Right atrium auricular region (tissue), 2 donors: ENCODE measurements around the gene PGLYRP1. TPM values are rescaled to one million over a fixed set of nuclear protein-coding genes. Genes with fewer than 3 reads are reported as not detected.

ENCODE experiments used
- DNase-seq: peaks from one replicate; pipeline ENCODE4 v3.0.0-alpha.2; 2019; ENCODE audit warnings: low spot score
- H3K27ac ChIP-seq, 2 donors: fragments of 200-600 bp; sonication (generic); 1 replicate in 1 of 2; 2 replicates in 1 of 2; pipeline ENCODE4 v1.5.1; 2016 to 2019
- H3K27me3 ChIP-seq, 2 donors: fragments of 200-600 bp; sonication (generic); one replicate each; pipeline versions ENCODE4 v1.5.1 to v1.6.0; 2017 to 2019
- H3K36me3 ChIP-seq: fragments of 200-600 bp; sonication (generic); one replicate; pipeline ENCODE4 v1.5.1; 2016
- H3K4me1 ChIP-seq, 2 donors: fragments of 200-600 bp; sonication (generic); one replicate each; pipeline versions ENCODE4 v1.5.1 to v1.6.0; 2017 to 2019
- H3K4me3 ChIP-seq, 2 donors: fragments of 200-600 bp; sonication (generic); 1 replicate in 1 of 2; 2 replicates in 1 of 2; pipeline ENCODE4 v1.5.1; 2017 to 2019; ENCODE audit warnings: mild to moderate bottlenecking in 1 of 2, moderate library complexity in 1 of 2
- H3K9me3 ChIP-seq, 2 donors: fragments of 200-600 bp; sonication (generic); one replicate each; pipeline ENCODE4 v1.5.1; 2019
- CTCF ChIP-seq, 2 donors: fragments of 200-600 bp; sonication (generic); IDR thresholded peaks; one replicate each; pipeline ENCODE4 v1.5.1; 2019; ENCODE audit warnings: antibody characterized with exemption in 2 of 2
- total RNA-seq, 2 donors: library from RNA; depleted of rRNA; stranded (reverse); fragments of >200 nt; gene quantifications; one replicate each; pipeline ENCODE4 v1.1.0, GENCODE V29; 2016

Gene PGLYRP1
- total RNA-seq, 2 donors from 2014 or later: not detected

- no peak for TF ChIP-seq CTCF (IDR thresholded peaks at IDR 0.05)
- no peak for DNase-seq
- H3K4me3 ChIP-seq: no peak overlapping the region
- H3K9me3 ChIP-seq: no peaks in the 10 kb centered on the region
- H3K27me3 ChIP-seq: peaks cover 0 to 4% of the 10 kb centered on the region in 2 donors
- peaks cover 0 to 11% of the 10 kb centered on the region in 2 donors for H3K4me1 ChIP-seq
- no peaks in the 10 kb centered on the region for H3K36me3 ChIP-seq
- no peak overlapping the region for H3K27ac ChIP-seq
Observed at GRCh38 chr19:46020819-46021125, 2.1 kb downstream of the PGLYRP1 start.

GRCh38 chr19:46019270-46019669 lies 3.6 kb downstream of the PGLYRP1 start:
- DNase-seq: no peak
- Histone ChIP-seq H3K27me3 (peaks cover 4 to 5% of the 10 kb centered on the region in 2 donors), H3K4me1 (peaks cover 0 to 25% of the 10 kb centered on the region in 2 donors), H3K27ac (no peak overlapping the region), H3K36me3 (no peaks in the 10 kb centered on the region), H3K4me3 (no peak overlapping the region), H3K9me3 (no peaks in the 10 kb centered on the region)
- TF ChIP-seq CTCF (IDR thresholded peaks at IDR 0.05): no peak

GRCh38 chr19:46018729-46019251 lies 4.1 kb downstream of the PGLYRP1 start:
- Histone ChIP-seq H3K27me3 (peaks cover 4 to 7% of the 10 kb centered on the region in 2 donors), H3K4me3 (no peak overlapping the region), H3K9me3 (no peaks in the 10 kb centered on the region), H3K36me3 (no peaks in the 10 kb centered on the region), H3K4me1 (peaks cover 0 to 25% of the 10 kb centered on the region in 2 donors), H3K27ac (no peak overlapping the region)
- DNase-seq: no peak
- TF ChIP-seq CTCF (IDR thresholded peaks at IDR 0.05): no peak

- H3K27me3 ChIP-seq: peaks cover 4 to 7% of the 10 kb centered on the region in 2 donors
- peaks cover 0 to 25% of the 10 kb centered on the region in 2 donors for H3K4me1 ChIP-seq
- no peaks in the 10 kb centered on the region for H3K9me3 ChIP-seq
- DNase-seq: no peak
- H3K27ac ChIP-seq: no peak overlapping the region
- H3K4me3 ChIP-seq: no peak overlapping the region
- H3K36me3 ChIP-seq: no peaks in the 10 kb centered on the region
- no peak for TF ChIP-seq CTCF (IDR thresholded peaks at IDR 0.05)
Observed at GRCh38 chr19:46017874-46018675, 4.8 kb downstream of the PGLYRP1 start.

GRCh38 chr19:46017095-46017429 lies 5.8 kb downstream of the PGLYRP1 start:
- DNase-seq: no peak
- no peak overlapping the region for H3K4me3 ChIP-seq
- H3K27me3 ChIP-seq: peaks cover 3 to 4% of the 10 kb centered on the region in 2 donors
- peaks cover 0 to 25% of the 10 kb centered on the region in 2 donors for H3K4me1 ChIP-seq
- TF ChIP-seq CTCF (IDR thresholded peaks at IDR 0.05): peak; percentile 21 to 31
- H3K36me3 ChIP-seq: no peaks in the 10 kb centered on the region
- H3K9me3 ChIP-seq: no peaks in the 10 kb centered on the region
- no peak overlapping the region for H3K27ac ChIP-seq
